OCI-LY1 (cell line): ENCODE data around the gene CDC23.
"Not testable (repeated sequence)": the region's sequence is repeated elsewhere in the genome, so short reads cannot be mapped to it uniquely, and the experiment has no call there.

Source experiments
- H2AFZ ChIP-seq: fragments of 200-600 bp; sonication (generic), shearing (Covaris generic); 2 replicates; pipeline ENCODE4 v1.6.0; 2014; ENCODE audit warnings: antibody characterized with exemption, mild to moderate bottlenecking, low read length
- H3F3A ChIP-seq: fragments of 200-600 bp; sonication (generic), shearing (Covaris generic); 2 replicates; pipeline ENCODE4 v1.6.0; 2014; ENCODE audit warnings: mild to moderate bottlenecking, antibody characterized with exemption, low read length, moderate library complexity; ENCODE audit not compliant: insufficient read depth
- H3K27ac ChIP-seq: fragments of 200-600 bp; sonication (generic); 2 replicates; pipeline ENCODE4 v1.5.1; 2014; ENCODE audit warnings: low read length, mixed run types, mild to moderate bottlenecking, low read depth; ENCODE audit not compliant: poor library complexity, severe bottlenecking
- H3K27me3 ChIP-seq: fragments of 200-600 bp; sonication (generic); 2 replicates; pipeline ENCODE4 v1.6.0; 2014; ENCODE audit warnings: antibody characterized with exemption, mild to moderate bottlenecking, low read length, moderate library complexity; ENCODE audit not compliant: insufficient read depth
- H3K36me3 ChIP-seq: fragments of 200-600 bp; sonication (generic); 2 replicates; pipeline ENCODE4 v1.6.1; 2014; ENCODE audit warnings: mild to moderate bottlenecking, antibody characterized with exemption, low read length, moderate library complexity, mixed read lengths; ENCODE audit not compliant: insufficient read depth
- H3K4me1 ChIP-seq: fragments of 200-600 bp; sonication (generic); 2 replicates; pipeline ENCODE4 v1.5.1; 2014; ENCODE audit warnings: mild to moderate bottlenecking, low read length, moderate library complexity; ENCODE audit not compliant: insufficient read depth, severe bottlenecking
- H3K4me2 ChIP-seq: fragments of 200-600 bp; sonication (generic), shearing (Covaris generic); 2 replicates; pipeline ENCODE4 v1.6.1; 2014; ENCODE audit warnings: low read length
- H3K4me3 ChIP-seq: fragments of 200-600 bp; sonication (generic); 2 replicates; pipeline ENCODE4 v1.5.1; 2014; ENCODE audit warnings: low read length, low read depth, mild to moderate bottlenecking, mixed read lengths; ENCODE audit not compliant: poor library complexity, severe bottlenecking
- H3K79me2 ChIP-seq: fragments of 200-600 bp; shearing (Covaris generic); 2 replicates; pipeline ENCODE4 v1.6.1; 2016; ENCODE audit warnings: mixed run types, low read length, mixed read lengths; ENCODE audit not compliant: insufficient read depth
- H3K9ac ChIP-seq: fragments of 200-600 bp; sonication (generic), shearing (Covaris generic); 2 replicates; pipeline ENCODE4 v1.6.1; 2014; ENCODE audit warnings: mild to moderate bottlenecking, low read length, mixed read lengths
- H3K9me2 ChIP-seq: fragments of 200-600 bp; sonication (generic), shearing (Covaris generic); 2 replicates; pipeline ENCODE4 v1.6.1; 2014; ENCODE audit warnings: low read depth, mild to moderate bottlenecking, low read length, mixed read lengths
- H3K9me3 ChIP-seq: fragments of 200-600 bp; shearing (Covaris generic); 2 replicates; pipeline ENCODE4 v1.6.1; 2014; ENCODE audit warnings: low read length, mixed read lengths
- H4K20me1 ChIP-seq: fragments of 200-600 bp; sonication (generic), shearing (Covaris generic); 2 replicates; pipeline ENCODE4 v1.6.0; 2016; ENCODE audit warnings: mild to moderate bottlenecking, low read length; ENCODE audit not compliant: insufficient read depth
- CTCF ChIP-seq: fragments of 200-600 bp; sonication (generic), shearing (Covaris generic); IDR thresholded peaks from 2 replicates; pipeline ENCODE4 v1.5.1; 2017; ENCODE audit warnings: mild to moderate bottlenecking, antibody characterized with exemption, low read length, moderate library complexity, mixed read lengths
- EZH2 ChIP-seq: fragments of 200-600 bp; sonication (generic), shearing (Covaris generic); IDR thresholded peaks from 2 replicates; pipeline ENCODE4 v1.8.0; 2017; ENCODE audit warnings: borderline replicate concordance, mixed run types, mild to moderate bottlenecking, antibody characterized with exemption, low read length, moderate library complexity, mixed read lengths

CDC23 gene

GRCh38 chr5:138252944-138253343 is 39.8 kb upstream of the CDC23 start:
- TF ChIP-seq EZH2, result no peak
- TF ChIP-seq CTCF, result no peak
- H3F3A ChIP-seq, result no peaks in the 10 kb centered on the region
- H3K27me3 ChIP-seq, result peaks cover 10% of the 10 kb centered on the region; the same call in 1 of the 2 replicates
- no peaks in the 10 kb centered on the region for H4K20me1 ChIP-seq
- no peak overlapping the region for H3K27ac ChIP-seq
- H3K79me2 ChIP-seq, result no peaks in the 10 kb centered on the region
- H3K9me3 ChIP-seq, result no peaks in the 10 kb centered on the region
- H3K9ac ChIP-seq, result no peak overlapping the region
- no peaks in the 10 kb centered on the region for H3K4me1 ChIP-seq
- H3K4me2 ChIP-seq, result no peak overlapping the region
- H3K9me2 ChIP-seq, result no peaks in the 10 kb centered on the region
- H3K36me3 ChIP-seq, result no peaks in the 10 kb centered on the region
- no peak overlapping the region for H3K4me3 ChIP-seq
- no peak overlapping the region for H2AFZ ChIP-seq

GRCh38 chr5:138247800-138248199 is 34.7 kb upstream of the CDC23 start:
- H3F3A ChIP-seq, H2AFZ ChIP-seq, H3K4me2 ChIP-seq, H3K36me3 ChIP-seq, H3K27ac ChIP-seq, H3K9ac ChIP-seq, H3K79me2 ChIP-seq, H4K20me1 ChIP-seq, H3K9me2 ChIP-seq, H3K4me1 ChIP-seq, H3K4me3 ChIP-seq, H3K9me3 ChIP-seq: not testable (repeated sequence)
- H3K27me3 ChIP-seq, result peaks cover 13% of the 10 kb centered on the region; the same call in 1 of the 2 replicates

GRCh38 chr5:138246822-138247221 is 33.7 kb upstream of the CDC23 start:
- H3K9me3 ChIP-seq, result no peaks in the 10 kb centered on the region
- H3K4me2 ChIP-seq, result no peak overlapping the region
- H3K27me3 ChIP-seq, result peaks cover 13% of the 10 kb centered on the region; the same call in 1 of the 2 replicates
- TF ChIP-seq CTCF (no peak), EZH2 (no peak)
- no peak overlapping the region for H2AFZ ChIP-seq
- no peaks in the 10 kb centered on the region for H3F3A ChIP-seq
- no peaks in the 10 kb centered on the region for H3K36me3 ChIP-seq
- no peak overlapping the region for H3K27ac ChIP-seq
- H3K9me2 ChIP-seq, result no peaks in the 10 kb centered on the region
- H4K20me1 ChIP-seq, result no peaks in the 10 kb centered on the region
- no peak overlapping the region for H3K4me3 ChIP-seq
- no peak overlapping the region for H3K9ac ChIP-seq
- H3K4me1 ChIP-seq, result no peaks in the 10 kb centered on the region
- H3K79me2 ChIP-seq, result no peaks in the 10 kb centered on the region

- no peaks in the 10 kb centered on the region for H3K9me2 ChIP-seq
- H2AFZ ChIP-seq, result no peak overlapping the region
- peaks cover 13% of the 10 kb centered on the region; the same call in 1 of the 2 replicates for H3K27me3 ChIP-seq
- no peaks in the 10 kb centered on the region for H3K79me2 ChIP-seq
- H3K9ac ChIP-seq, result no peak overlapping the region
- H3K4me1 ChIP-seq, result no peaks in the 10 kb centered on the region
- no peak overlapping the region for H3K4me3 ChIP-seq
- H3K4me2 ChIP-seq, result no peak overlapping the region
- H3K9me3 ChIP-seq, result no peaks in the 10 kb centered on the region
- H3F3A ChIP-seq, result no peaks in the 10 kb centered on the region
- no peak for TF ChIP-seq CTCF
- no peak for TF ChIP-seq EZH2
- H3K36me3 ChIP-seq, result no peaks in the 10 kb centered on the region
- H4K20me1 ChIP-seq, result no peaks in the 10 kb centered on the region
- no peak overlapping the region for H3K27ac ChIP-seq
Observed at GRCh38 chr5:138246334-138246733, 33.2 kb upstream of the CDC23 start.
